Suppressor macrophage (primary cell): Measurements from ENCODE around the gene MRPS33.
A peak's percentile ranks its signal among the peaks of the same experiment; 100 is the strongest.
"Not testable (repeated sequence)": the region's sequence is repeated elsewhere in the genome, so short reads cannot be mapped to it uniquely, and the experiment has no call there.

Source experiments
- DNase-seq, 4 experiments: peaks; one replicate each; pipeline ENCODE4 v3.0.0-alpha.2; 2020 to 2022

MRPS33 gene

GRCh38 chr7:141012044-141012685, 2.6 kb downstream of the MRPS33 start:
- peak; percentile 67 to 70 (median 68) for DNase-seq

- no peak for DNase-seq
Observed at GRCh38 chr7:141011443-141011842, 3.3 kb downstream of the MRPS33 start.

- DNase-seq = no peak
Observed at GRCh38 chr7:141003172-141004065, 11.3 kb downstream of the MRPS33 start.

- no peak for DNase-seq
Observed at GRCh38 chr7:141001546-141001945, 13.2 kb downstream of the MRPS33 start.

- DNase-seq = no peak
Observed at GRCh38 chr7:141001122-141001521, 13.6 kb downstream of the MRPS33 start.

- no peak for DNase-seq
Observed at GRCh38 chr7:140998715-140999114, 16.0 kb downstream of the MRPS33 start.

GRCh38 chr7:140992422-140992821, 22.3 kb downstream of the MRPS33 start:
- no peak for DNase-seq

GRCh38 chr7:140990193-140990962, 24.4 kb downstream of the MRPS33 start:
- no peak for DNase-seq

GRCh38 chr7:140989068-140989467, 25.7 kb downstream of the MRPS33 start:
- no peak for DNase-seq

- peak; percentile 23 to 52 (median 42) for DNase-seq
Observed at GRCh38 chr7:140983802-140984201, 30.9 kb downstream of the MRPS33 start.

- peak; percentile 47 to 77 (median 60) for DNase-seq
Observed at GRCh38 chr7:140982508-140982907, 32.2 kb downstream of the MRPS33 start.

GRCh38 chr7:140981951-140982350, 32.8 kb downstream of the MRPS33 start:
- peak; percentile 16 to 73 (median 50) for DNase-seq

GRCh38 chr7:140977741-140978140, 37.0 kb downstream of the MRPS33 start:
- no peak for DNase-seq

GRCh38 chr7:140972876-140973829, 41.6 kb downstream of the MRPS33 start:
- DNase-seq = no peak

GRCh38 chr7:140972344-140972743, 42.4 kb downstream of the MRPS33 start:
- DNase-seq = no peak

- no peak for DNase-seq
Observed at GRCh38 chr7:140967438-140967837, 47.3 kb downstream of the MRPS33 start.

GRCh38 chr7:140966561-140967233, 48.1 kb downstream of the MRPS33 start:
- DNase-seq = no peak

- no peak for DNase-seq
Observed at GRCh38 chr7:140961117-140961516, 53.6 kb downstream of the MRPS33 start.

- not testable (repeated sequence) for DNase-seq
Observed at GRCh38 chr7:140956997-140957396, 57.8 kb downstream of the MRPS33 start.
